HG02943 (cell line): Measurements from ENCODE around the gene SGSM2.

Experiments used
- ATAC-seq: cut with Tn5 transposase; IDR thresholded peaks from one replicate; pipeline ENCODE4 v1.9.1; 2021; ENCODE audit warnings: mild to moderate bottlenecking, low read depth, moderate library complexity; ENCODE audit not compliant: unreplicated experiment

The SGSM2 gene

DNA sequence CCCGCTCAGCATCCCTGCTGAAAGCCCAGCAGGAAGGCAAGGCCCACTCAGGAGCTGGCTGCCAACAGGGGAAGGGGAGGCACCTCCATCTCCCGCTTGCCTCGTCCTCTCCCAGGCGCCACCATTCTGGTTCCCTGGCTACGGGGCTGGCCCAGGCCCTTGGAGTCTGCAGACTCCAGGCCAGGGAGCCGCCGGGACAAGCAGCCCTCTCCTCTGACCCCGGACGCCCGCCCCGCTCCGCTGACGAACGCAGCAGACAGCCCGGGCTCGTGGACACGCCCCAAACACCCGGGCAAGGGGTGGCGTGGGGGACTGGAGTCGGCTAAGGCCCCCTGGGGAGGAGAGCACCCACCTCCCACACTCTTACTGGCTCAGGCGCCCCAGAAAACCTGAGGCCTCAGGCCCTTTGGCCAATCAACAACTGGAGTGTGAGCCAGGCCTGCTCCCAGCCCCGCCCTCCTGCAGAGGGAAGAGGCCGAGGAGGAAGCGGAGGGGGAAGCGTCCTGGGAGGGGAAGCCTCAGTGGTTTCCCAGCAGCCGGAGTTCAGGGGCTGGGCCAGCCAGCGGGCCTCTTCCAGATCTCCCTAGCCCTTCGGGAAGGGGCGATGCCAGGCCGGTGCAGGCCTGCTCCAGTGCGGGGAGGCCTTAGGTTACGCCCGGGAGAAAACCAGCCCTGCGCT lies 59.4 kb downstream of the SGSM2 start:
- ATAC-seq, result no peak

- no peak for ATAC-seq
Observed at GRCh38 chr17:2397247-2398171, 60.2 kb downstream of the SGSM2 start.

DNA sequence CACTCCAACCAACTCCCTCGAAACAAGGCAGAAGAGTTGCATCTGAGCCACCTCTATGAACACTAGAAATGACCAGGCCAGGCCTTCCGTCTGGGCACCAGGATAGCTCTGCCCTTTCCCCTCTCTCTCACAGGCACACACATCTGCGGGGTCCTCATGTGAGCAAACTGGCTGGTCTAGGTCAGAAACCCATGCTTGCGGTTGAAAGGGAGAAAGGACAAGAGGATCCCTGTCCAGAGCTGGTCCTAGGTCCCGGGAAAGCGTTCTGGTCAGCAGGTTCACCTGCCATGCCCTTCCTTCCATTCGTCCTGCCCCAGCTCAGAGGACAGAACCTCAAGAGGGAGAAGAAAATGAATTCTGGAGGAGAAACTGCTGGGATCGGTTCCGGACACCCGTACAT lies 60.9 kb downstream of the SGSM2 start:
- no peak for ATAC-seq

DNA sequence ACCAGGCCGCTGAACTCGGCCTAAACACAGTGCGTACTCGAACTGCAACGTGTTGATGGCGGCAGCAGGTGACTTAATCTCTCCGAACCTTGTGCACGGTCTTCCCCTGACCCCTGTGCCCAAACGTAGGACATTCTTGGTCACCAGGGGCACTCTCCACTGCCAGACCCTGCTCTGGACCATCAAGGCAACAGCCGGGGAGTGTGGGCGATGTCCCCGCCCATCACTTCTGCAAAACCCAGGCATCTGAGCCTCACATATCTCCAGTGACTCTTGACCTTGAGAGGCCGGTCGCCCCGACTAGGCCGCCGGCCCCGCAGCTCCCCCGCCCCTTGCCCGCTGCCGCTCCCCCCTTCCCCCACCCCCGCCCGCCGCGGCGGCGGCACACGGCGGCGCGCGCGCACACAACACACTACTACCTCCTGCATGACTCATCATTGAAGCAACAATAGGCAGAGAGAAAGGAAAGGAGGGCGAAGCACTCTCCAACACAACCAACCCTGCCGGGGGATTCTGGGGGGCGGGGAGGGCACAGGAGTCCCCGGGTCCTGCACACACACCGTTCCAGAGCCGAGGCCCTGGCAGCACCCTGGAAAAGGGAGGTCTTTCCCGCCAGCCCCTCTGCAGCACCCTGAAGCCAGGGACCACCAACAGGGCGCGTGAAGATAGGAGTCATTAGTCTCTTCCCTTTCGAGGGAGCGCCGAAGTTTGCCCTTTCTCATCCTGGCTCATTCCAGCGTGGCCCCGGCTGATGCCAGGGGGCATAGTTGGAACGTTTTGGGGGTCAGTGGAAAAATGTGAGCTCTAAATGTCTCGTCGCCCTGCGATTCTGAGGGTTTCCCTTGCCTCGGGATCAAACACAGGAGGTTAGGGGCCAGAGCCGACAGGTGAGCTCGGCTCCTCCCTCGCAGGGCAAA lies 61.6 kb downstream of the SGSM2 start:
- ATAC-seq, result no peak

GRCh38 chr17:2399572-2400473 lies 62.5 kb downstream of the SGSM2 start:
- ATAC-seq, result peak; percentile 39

- no peak for ATAC-seq
Observed at GRCh38 chr17:2400474-2400866, 63.2 kb downstream of the SGSM2 start.

DNA sequence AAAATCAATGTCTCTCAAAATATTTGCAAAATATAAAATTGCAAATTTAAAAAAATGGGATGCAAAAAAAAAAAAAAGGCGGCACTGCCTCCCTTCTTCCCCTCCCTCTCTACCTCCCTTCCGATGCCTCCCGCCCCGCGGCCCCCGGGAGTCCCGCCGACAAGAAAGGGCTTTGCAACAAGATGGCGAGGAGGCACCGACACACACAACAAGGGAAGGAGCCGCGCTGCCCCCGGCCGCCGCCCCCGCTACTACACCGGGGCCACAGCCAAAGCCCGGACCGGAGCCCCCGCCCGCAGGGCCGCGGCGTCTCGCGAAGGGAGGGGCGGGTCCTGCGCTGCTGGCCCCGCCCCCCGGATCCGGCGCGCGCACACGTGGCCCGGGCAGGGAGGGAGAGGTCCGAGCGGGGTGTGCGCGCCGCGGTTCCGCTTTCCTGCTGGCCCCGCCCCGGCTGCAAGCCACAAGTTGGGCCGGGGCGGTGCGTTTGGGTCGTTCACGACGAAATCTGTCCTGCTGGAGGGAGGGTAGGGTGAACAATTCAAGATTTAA lies 63.6 kb downstream of the SGSM2 start, which contains the start of gene MNT:
Gene MNT (minus strand): TSS at position 184 of the 549 bp plus-strand sequence. CDS start 348 bp downstream, outside the sequence.
- ATAC-seq, result peak; percentile 27

DNA sequence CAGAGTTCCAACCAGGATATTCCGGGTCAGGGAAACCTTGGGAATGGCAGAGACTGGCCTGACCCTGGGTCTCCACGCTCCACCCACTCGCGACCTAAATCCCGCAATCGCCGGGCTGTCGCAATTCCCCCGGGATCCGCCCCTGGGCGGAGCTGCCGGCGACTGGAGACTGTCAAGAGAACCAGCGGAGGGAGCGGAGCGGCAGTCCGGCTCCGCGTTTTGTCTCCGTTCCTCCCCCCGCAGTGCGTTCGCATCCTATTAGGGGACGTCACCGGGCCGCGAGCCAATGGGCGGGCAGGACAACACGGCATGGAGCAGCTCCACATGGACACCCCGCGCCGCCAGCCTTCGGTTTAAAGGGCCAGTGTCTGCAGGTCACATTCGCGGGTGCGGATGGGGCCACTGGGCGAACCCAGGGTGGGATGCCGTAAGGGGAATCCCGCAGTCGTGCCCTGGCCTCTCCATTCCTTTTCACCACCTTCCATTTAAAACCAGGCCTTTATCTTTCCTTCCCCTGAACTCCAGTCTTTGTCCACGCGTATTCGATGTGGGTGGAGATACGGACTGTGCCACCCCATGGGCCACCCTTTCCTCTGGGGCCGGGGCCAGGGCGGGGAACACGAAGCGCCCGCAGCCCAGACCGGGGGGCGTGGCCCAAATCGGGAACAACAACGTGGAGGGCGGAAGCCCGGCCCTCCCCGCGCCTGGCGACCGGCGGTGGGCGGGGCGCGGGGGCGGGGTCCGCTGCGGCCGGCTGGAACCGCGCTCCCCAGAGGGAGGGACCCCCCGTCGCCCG lies 64.3 kb downstream of the SGSM2 start:
- ATAC-seq, result peak; percentile 52

DNA sequence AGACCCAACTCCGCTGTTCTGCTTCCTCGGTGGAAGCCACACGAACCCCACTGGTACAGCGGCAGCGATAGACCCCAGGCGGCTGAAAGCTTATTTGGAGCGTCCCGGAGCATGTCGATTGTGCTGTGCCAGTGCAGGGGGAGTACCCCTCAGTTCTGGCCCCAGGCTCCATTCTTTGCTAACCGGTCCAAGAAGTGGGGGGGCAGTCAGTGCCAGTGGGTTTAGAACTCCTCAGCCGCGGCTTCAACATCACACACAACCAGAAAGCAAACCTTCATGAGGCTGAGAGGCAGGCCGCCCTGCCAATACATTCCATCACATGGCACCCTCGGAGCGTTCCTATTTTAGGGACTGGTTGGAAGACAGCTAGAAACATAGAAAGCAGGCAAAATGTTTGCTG lies 65.2 kb downstream of the SGSM2 start:
- no peak for ATAC-seq

- ATAC-seq, result no peak
Observed at GRCh38 chr17:2403044-2403443, 65.7 kb downstream of the SGSM2 start.

- no peak for ATAC-seq
Observed at GRCh38 chr17:2405247-2405926, 68.1 kb downstream of the SGSM2 start.

- ATAC-seq, result no peak
Observed at GRCh38 chr17:2406271-2406902, 69.1 kb downstream of the SGSM2 start.

GRCh38 chr17:2406903-2407790 lies 69.8 kb downstream of the SGSM2 start:
- ATAC-seq, result no peak

DNA sequence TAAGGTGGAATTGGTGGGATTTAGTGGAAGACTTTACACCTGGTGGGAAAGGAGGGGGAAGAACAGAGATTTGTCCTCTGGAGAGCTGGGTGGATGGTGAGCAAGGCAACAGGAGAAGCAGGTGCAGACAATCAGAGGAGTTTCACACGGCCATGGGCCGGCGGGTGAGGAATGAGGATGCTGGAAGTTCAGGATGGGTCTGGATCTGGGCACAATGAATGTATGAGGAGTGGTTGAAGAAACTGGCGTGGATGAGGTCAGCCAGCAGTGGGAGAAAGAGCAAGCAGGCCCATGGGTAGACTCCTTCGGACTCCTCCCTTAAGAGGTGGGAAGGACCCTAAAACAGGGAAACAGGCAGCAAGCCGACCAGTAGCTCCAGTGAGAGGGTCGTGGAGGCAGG lies 73.7 kb downstream of the SGSM2 start:
- no peak for ATAC-seq

- ATAC-seq, result no peak
Observed at GRCh38 chr17:2412561-2413021, 75.3 kb downstream of the SGSM2 start.

DNA sequence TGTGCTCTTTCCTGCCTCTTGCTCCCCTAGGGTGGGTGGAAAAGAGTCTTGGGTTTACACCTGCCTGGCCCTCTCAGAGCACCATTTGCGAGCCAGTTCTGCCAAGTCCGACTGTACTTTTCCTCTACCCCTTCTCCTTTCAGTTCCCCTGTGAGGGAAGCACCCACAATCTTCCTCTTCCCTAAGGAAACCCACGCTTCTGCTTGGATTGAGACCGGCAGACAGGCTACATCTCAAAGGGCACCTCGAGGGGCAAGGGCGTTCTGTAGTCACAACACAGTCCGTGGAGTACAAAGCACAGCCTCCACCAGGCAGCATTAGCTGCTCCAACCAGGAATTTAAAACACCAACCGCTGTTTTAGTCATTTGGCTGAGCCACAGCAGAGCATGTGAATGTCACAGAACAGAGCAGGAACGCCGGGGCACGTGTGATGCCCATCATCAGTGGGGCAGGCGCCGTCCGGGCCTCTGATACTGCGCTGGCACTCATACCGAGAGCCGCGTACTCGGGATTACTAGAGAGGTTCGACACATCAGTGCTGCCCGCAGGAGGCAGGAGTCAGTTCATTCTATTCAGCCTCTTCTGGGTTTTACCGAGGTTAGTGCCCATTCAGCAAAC lies 77.3 kb downstream of the SGSM2 start:
- ATAC-seq, result no peak
